ENCODE measurements around the gene UBE2U. TPM values are rescaled to one million over a fixed set of nuclear protein-coding genes. Genes with fewer than 3 reads are reported as not detected.

Gene UBE2U
- total RNA-seq, 1 experiment from 2014 or later, result not detected

DNA sequence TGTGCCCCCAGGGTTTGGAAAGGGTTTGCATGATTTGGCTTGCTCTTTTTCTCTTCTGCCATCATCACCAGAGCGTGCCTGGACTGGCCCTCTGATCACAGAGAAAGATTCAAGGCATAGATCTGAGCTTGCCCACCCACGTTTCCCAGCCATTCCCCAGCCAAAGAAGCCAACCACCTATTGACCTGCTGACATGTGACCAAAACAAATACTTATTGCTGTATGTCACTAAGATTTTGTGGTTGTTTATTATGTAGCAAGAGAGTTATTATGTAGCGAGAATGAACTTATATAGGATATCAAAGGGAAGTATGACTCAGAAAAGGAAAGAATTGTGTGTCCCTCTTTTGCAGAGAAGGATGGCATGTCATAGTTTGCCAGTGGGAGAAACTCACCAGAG is 59.9 kb downstream of the UBE2U start:
- Histone ChIP-seq H3K36me3 (no peaks in the 10 kb centered on the region), H3K4me1 (replicated peaks) (peaks cover 8% of the 10 kb centered on the region; the same call in 1 of the 2 replicates), H3K27ac (no peak overlapping the region), H3K9me3 (replicated peaks) (no peaks in the 10 kb centered on the region), H3K4me3 (no peak overlapping the region), H3K27me3 (replicated peaks) (peaks cover 4% of the 10 kb centered on the region)
- DNase-seq (ENCODE audit: low read depth in 1 of 2, low spot score in 2 of 2), result no peak

DNA sequence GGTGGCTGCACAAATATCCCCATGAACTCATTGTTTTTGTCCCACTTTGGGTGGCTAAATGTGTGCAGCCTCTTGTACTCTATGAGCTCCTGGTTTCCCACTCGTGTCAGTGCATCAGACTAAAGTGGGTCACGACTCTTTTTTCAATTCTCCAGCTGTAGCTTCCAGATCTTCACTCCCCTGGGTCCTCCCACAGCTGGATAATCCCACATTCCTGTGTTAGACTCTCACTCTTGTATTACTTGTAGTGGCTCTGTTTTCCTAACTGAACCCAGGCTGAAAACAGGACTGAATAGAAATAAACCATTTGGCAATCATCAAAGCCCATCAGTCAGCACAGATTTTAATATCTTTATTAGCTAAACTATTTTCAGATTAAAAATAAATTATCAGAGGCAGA is 60.4 kb downstream of the UBE2U start:
- Histone ChIP-seq H3K4me1 (replicated peaks) (peaks cover 8% of the 10 kb centered on the region; the same call in 1 of the 2 replicates), H3K36me3 (no peaks in the 10 kb centered on the region), H3K4me3 (no peak overlapping the region), H3K9me3 (replicated peaks) (no peaks in the 10 kb centered on the region), H3K27me3 (replicated peaks) (peaks cover 4% of the 10 kb centered on the region), H3K27ac (no peak overlapping the region)
- no peak for DNase-seq (ENCODE audit: low read depth in 1 of 2, low spot score in 2 of 2)

GRCh38 chr1:64265141-64265540 is 61.7 kb downstream of the UBE2U start:
- no peaks in the 10 kb centered on the region for H3K9me3 ChIP-seq (replicated peaks)
- no peak overlapping the region for H3K4me3 ChIP-seq
- H3K4me1 ChIP-seq (replicated peaks), result peaks cover 8% of the 10 kb centered on the region; the same call in 1 of the 2 replicates
- H3K36me3 ChIP-seq, result no peaks in the 10 kb centered on the region
- DNase-seq (ENCODE audit: low read depth in 1 of 2, low spot score in 2 of 2), result no peak
- H3K27ac ChIP-seq, result no peak overlapping the region
- H3K27me3 ChIP-seq (replicated peaks), result peaks cover 4% of the 10 kb centered on the region

DNA sequence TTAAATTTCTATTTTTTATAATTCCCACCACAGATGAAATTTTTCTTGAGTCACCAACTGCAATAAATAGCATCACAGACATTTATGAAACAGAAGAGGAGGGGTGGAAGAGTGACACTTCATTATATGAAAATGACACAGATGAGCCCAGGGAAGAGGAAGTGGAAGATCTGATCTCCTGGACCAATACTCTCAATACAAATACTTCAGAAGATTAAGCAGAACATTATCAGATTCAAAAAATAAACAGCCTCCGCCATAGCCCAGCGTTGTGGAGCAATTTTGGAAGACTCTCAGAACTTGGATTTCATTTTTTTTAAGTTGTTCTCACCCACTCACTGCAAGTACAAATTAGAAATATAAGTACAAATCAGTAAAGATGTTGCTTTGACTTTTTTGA is 63.6 kb downstream of the UBE2U start:
- Histone ChIP-seq H3K27ac (no peak overlapping the region), H3K4me3 (no peak overlapping the region), H3K27me3 (replicated peaks) (peaks cover 4% of the 10 kb centered on the region), H3K9me3 (replicated peaks) (no peaks in the 10 kb centered on the region), H3K36me3 (no peaks in the 10 kb centered on the region), H3K4me1 (replicated peaks) (peaks cover 8% of the 10 kb centered on the region; the same call in 1 of the 2 replicates)
- DNase-seq (ENCODE audit: low read depth in 1 of 2, low spot score in 2 of 2), result no peak

- H3K4me1 ChIP-seq (replicated peaks), result no peaks in the 10 kb centered on the region
- DNase-seq (ENCODE audit: low read depth in 1 of 2, low spot score in 2 of 2), result peak; percentile 42 to 77
- peaks cover 4% of the 10 kb centered on the region; the same call in 1 of the 2 replicates for H3K27me3 ChIP-seq (replicated peaks)
- no peak overlapping the region for H3K4me3 ChIP-seq
- no peak overlapping the region for H3K27ac ChIP-seq
- no peaks in the 10 kb centered on the region for H3K9me3 ChIP-seq (replicated peaks)
- H3K36me3 ChIP-seq, result no peaks in the 10 kb centered on the region
These were observed 65.5 kb downstream of the UBE2U start for GRCh38 chr1:64268653-64269557.

- Histone ChIP-seq H3K36me3 (no peaks in the 10 kb centered on the region), H3K4me1 (replicated peaks) (no peaks in the 10 kb centered on the region), H3K4me3 (no peak overlapping the region), H3K9me3 (replicated peaks) (no peaks in the 10 kb centered on the region), H3K27ac (no peak overlapping the region), H3K27me3 (replicated peaks) (peaks cover 4% of the 10 kb centered on the region; the same call in 1 of the 2 replicates)
- no peak for DNase-seq (ENCODE audit: low read depth in 1 of 2, low spot score in 2 of 2)
These were observed 66.1 kb downstream of the UBE2U start for GRCh38 chr1:64269558-64269884.

GRCh38 chr1:64280001-64280400 is 76.6 kb downstream of the UBE2U start:
- no peaks in the 10 kb centered on the region for H3K27me3 ChIP-seq (replicated peaks)
- H3K36me3 ChIP-seq, result no peaks in the 10 kb centered on the region
- H3K4me1 ChIP-seq (replicated peaks), result no peaks in the 10 kb centered on the region
- no peaks in the 10 kb centered on the region for H3K9me3 ChIP-seq (replicated peaks)
- H3K4me3 ChIP-seq, result no peak overlapping the region
- DNase-seq (ENCODE audit: low read depth in 1 of 2, low spot score in 2 of 2), result no peak
- H3K27ac ChIP-seq, result no peak overlapping the region

DNA sequence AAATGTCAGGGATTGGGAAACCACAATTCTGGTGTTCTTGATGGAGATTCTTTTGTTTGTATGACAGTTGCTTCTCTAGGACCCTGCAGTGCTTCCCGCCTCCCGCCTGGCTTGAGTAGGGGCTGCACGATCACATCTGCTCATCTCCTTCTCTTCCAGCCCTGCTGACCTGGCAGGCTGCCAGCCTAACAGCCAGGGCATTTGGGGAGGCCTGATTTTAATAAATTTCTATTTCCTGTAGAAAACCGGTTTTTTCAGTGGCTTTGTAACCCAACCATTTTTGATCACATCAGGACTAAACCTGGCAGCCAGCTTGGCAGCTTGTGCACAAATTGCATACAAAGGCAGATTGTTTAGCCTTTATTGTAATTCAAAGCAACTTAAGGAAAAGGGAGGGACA is 78.9 kb downstream of the UBE2U start:
- Histone ChIP-seq H3K4me3 (no peak overlapping the region), H3K4me1 (replicated peaks) (no peaks in the 10 kb centered on the region), H3K27ac (no peak overlapping the region), H3K9me3 (replicated peaks) (no peaks in the 10 kb centered on the region), H3K27me3 (replicated peaks) (no peaks in the 10 kb centered on the region; the same call in 1 of the 2 replicates), H3K36me3 (no peaks in the 10 kb centered on the region)
- no peak for DNase-seq (ENCODE audit: low read depth in 1 of 2, low spot score in 2 of 2)

GRCh38 chr1:64287071-64287470 is 83.6 kb downstream of the UBE2U start:
- Histone ChIP-seq H3K9me3 (replicated peaks) (no peaks in the 10 kb centered on the region), H3K4me1 (replicated peaks) (peaks cover under 1% of the 10 kb centered on the region; the same call in 1 of the 2 replicates), H3K27me3 (replicated peaks) (peaks cover 7% of the 10 kb centered on the region; the same call in 1 of the 2 replicates), H3K36me3 (no peaks in the 10 kb centered on the region), H3K4me3 (no peak overlapping the region), H3K27ac (no peak overlapping the region)
- no peak for DNase-seq (ENCODE audit: low read depth in 1 of 2, low spot score in 2 of 2)

DNA sequence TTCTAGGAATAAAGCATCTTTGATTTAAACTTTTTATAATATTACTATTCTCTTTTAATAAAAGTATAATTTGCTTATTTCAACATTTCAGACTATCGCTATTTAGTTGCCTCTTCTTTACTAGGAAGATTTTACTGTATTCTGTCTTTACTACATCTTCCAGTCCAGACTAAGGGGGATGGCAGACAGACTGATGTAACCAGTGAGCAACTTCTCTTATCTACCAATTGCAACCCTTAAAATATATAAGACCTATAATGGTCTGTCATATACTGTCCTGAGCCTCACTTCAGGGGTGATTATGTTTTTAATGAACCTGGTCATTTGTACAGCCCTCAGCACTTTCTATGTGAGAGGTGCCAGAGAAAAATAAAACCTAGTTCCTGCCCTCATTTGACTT is 87.0 kb downstream of the UBE2U start:
- Histone ChIP-seq H3K36me3 (no peaks in the 10 kb centered on the region), H3K4me1 (replicated peaks) (peaks cover 8% of the 10 kb centered on the region), H3K27ac (no peak overlapping the region), H3K27me3 (replicated peaks) (peaks cover 7% of the 10 kb centered on the region; the same call in 1 of the 2 replicates), H3K9me3 (replicated peaks) (no peaks in the 10 kb centered on the region), H3K4me3 (no peak overlapping the region)
- DNase-seq (ENCODE audit: low read depth in 1 of 2, low spot score in 2 of 2), result no peak

DNA sequence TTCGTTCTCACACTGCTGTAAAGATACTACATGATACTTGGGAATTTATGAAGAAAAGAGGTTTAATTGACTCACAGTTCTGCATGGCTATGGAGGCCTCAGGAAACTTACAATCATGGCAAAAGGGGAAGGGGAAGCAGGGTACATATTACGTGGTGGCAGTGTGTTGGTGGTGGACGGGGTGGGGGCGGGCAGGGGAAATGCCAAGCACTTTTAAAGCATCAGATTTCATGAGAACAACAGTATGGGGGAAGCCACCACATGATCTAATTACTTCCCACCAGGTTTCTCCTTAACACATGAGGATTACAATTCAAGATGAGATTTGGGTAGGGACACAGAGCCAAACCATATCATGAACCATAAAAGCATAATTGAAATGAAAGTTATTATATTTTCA is 88.5 kb downstream of the UBE2U start:
- no peak overlapping the region for H3K4me3 ChIP-seq
- H3K4me1 ChIP-seq (replicated peaks), result peaks cover 8% of the 10 kb centered on the region
- H3K9me3 ChIP-seq (replicated peaks), result no peaks in the 10 kb centered on the region
- H3K27ac ChIP-seq, result no peak overlapping the region
- H3K27me3 ChIP-seq (replicated peaks), result peaks cover 7% of the 10 kb centered on the region; the same call in 1 of the 2 replicates
- no peak for DNase-seq (ENCODE audit: low read depth in 1 of 2, low spot score in 2 of 2)
- H3K36me3 ChIP-seq, result no peaks in the 10 kb centered on the region

DNA sequence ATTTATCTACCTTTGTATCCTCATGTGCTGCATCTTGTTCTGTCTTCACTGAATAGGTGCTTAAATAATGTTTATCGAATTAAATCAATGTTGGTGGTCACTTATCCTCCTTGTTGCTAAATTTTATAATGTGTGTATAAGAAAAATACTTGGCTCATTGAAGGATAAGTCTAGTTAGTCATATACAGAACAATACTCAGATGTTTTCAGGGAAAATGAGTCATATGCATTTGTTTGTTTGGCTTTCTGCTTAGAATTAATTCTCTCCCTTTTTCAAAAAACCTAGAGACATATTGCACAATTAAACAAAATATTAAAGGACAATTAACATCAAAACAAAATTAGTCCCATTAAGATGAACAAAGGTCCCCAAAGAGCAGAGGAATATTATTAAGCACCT is 89.0 kb downstream of the UBE2U start:
- Histone ChIP-seq H3K27ac (no peak overlapping the region), H3K9me3 (replicated peaks) (no peaks in the 10 kb centered on the region), H3K4me1 (replicated peaks) (peaks cover 8% of the 10 kb centered on the region), H3K36me3 (no peaks in the 10 kb centered on the region), H3K4me3 (no peak overlapping the region), H3K27me3 (replicated peaks) (0 out of 2 replicates have a peak, but pooled peaks cover 7% of the 10 kb centered on the region)
- peak in 1 of 2 experiments; percentile 23 for DNase-seq (ENCODE audit: low read depth in 1 of 2, low spot score in 2 of 2)

- H3K4me1 ChIP-seq (replicated peaks), result peaks cover 8% of the 10 kb centered on the region
- no peak overlapping the region for H3K4me3 ChIP-seq
- 0 out of 2 replicates have a peak, but pooled peaks cover 2% of the 10 kb centered on the region for H3K27me3 ChIP-seq (replicated peaks)
- DNase-seq (ENCODE audit: low read depth in 1 of 2, low spot score in 2 of 2), result no peak
- no peaks in the 10 kb centered on the region for H3K9me3 ChIP-seq (replicated peaks)
- H3K36me3 ChIP-seq, result no peaks in the 10 kb centered on the region
- no peak overlapping the region for H3K27ac ChIP-seq
These were observed 90.4 kb downstream of the UBE2U start for GRCh38 chr1:64293820-64294219.

GRCh38 chr1:64295136-64295535 is 91.7 kb downstream of the UBE2U start:
- no peak overlapping the region for H3K4me3 ChIP-seq
- peaks cover 8% of the 10 kb centered on the region for H3K4me1 ChIP-seq (replicated peaks)
- DNase-seq (ENCODE audit: low read depth in 1 of 2, low spot score in 2 of 2), result no peak
- H3K27me3 ChIP-seq (replicated peaks), result peaks cover 3% of the 10 kb centered on the region; the same call in 1 of the 2 replicates
- no peaks in the 10 kb centered on the region for H3K9me3 ChIP-seq (replicated peaks)
- H3K36me3 ChIP-seq, result no peaks in the 10 kb centered on the region
- H3K27ac ChIP-seq, result no peak overlapping the region

Data from SJSA1 (cell line).